WTC11 (cell line): ENCODE results near the gene TAF3. TPM values are rescaled to one million over a fixed set of nuclear protein-coding genes. Genes with fewer than 3 reads are reported as not detected.

Experiments used
- ATAC-seq: fragments of 200-7000 bp; cut with Tn5 transposase; 2 replicates; pipeline ENCODE4 v1.10.0; 2021; ENCODE audit warnings: mild to moderate bottlenecking, moderate library complexity
- CTCF ChIA-PET: fragments of 300-600 bp; sonication (Branson Sonifier 250); formaldehyde crosslinking; loops from one replicate; lab custom pipeline; 2021; ENCODE audit warnings: antibody characterized with exemption; lab: Charles Lee
- POLR2A ChIA-PET: fragments of 350-600 bp; sonication (Branson Sonifier 250); formaldehyde crosslinking; loops from one replicate; lab custom pipeline; 2021; ENCODE audit warnings: antibody characterized with exemption; lab: Charles Lee
- DNase-seq: peaks from one replicate; pipeline ENCODE4 v3.0.0; 2021; ENCODE audit warnings: low spot score
- H3K27ac Mint-ChIP-seq: 2 replicates; pipeline ENCODE4 v1.8.0; 2021; ENCODE audit warnings: mixed read lengths
- H3K27me3 Mint-ChIP-seq: 2 replicates; pipeline ENCODE4 v1.8.0; 2021; ENCODE audit warnings: low read depth, mild to moderate bottlenecking, moderate library complexity, mixed read lengths
- H3K36me3 Mint-ChIP-seq: 2 replicates; pipeline ENCODE4 v1.8.0; 2021; ENCODE audit warnings: mixed read lengths
- H3K4me1 Mint-ChIP-seq: 2 replicates; pipeline ENCODE4 v1.8.0; 2022; ENCODE audit warnings: mixed read lengths
- H3K4me3 Mint-ChIP-seq: 2 replicates; pipeline ENCODE4 v1.8.0; 2021; ENCODE audit warnings: mild to moderate bottlenecking, moderate library complexity, mixed read lengths
- H3K9me3 Mint-ChIP-seq: 2 replicates; pipeline ENCODE4 v1.8.0; 2021; ENCODE audit warnings: mixed read lengths
- EMX1 ChIP-seq: fragments of 250-450 bp; sonication (Bioruptor Pico); IDR thresholded peaks from 2 replicates; pipeline ENCODE4 v1.8.0; 2021; ENCODE audit warnings: mild to moderate bottlenecking
- ERG ChIP-seq: fragments of 250-450 bp; sonication (Bioruptor Pico); IDR thresholded peaks from 2 replicates; pipeline ENCODE4 v1.8.0; 2021; ENCODE audit warnings: mild to moderate bottlenecking
- ESRRA ChIP-seq: sonication (generic); formaldehyde crosslinking; IDR thresholded peaks from 2 replicates; pipeline ENCODE4 v1.8.1; 2022; ENCODE audit warnings: mild to moderate bottlenecking, missing genetic modification reagents, borderline replicate concordance
- ETV6 ChIP-seq: sonication (generic); formaldehyde crosslinking; IDR thresholded peaks from 2 replicates; pipeline ENCODE4 v1.8.1; 2022; ENCODE audit warnings: mild to moderate bottlenecking, missing genetic modification reagents
- FOXJ3 ChIP-seq: sonication (generic); formaldehyde crosslinking; IDR thresholded peaks from 2 replicates; pipeline ENCODE4 v1.9.0; 2021; ENCODE audit warnings: missing genetic modification reagents, mild to moderate bottlenecking, borderline replicate concordance
- FOXP4 ChIP-seq: sonication (generic); formaldehyde crosslinking; IDR thresholded peaks from 2 replicates; pipeline ENCODE4 v1.8.0; 2022; ENCODE audit warnings: mild to moderate bottlenecking, missing genetic modification reagents
- GRHL2 ChIP-seq: fragments of 250-450 bp; sonication (Bioruptor Pico); IDR thresholded peaks from 2 replicates; pipeline ENCODE4 v1.8.0; 2022; ENCODE audit warnings: mild to moderate bottlenecking, moderate library complexity; ENCODE audit not compliant: insufficient replicate concordance, severe bottlenecking
- HMGXB4 ChIP-seq: sonication (generic); formaldehyde crosslinking; IDR thresholded peaks from 2 replicates; pipeline ENCODE4 v1.8.1; 2023; ENCODE audit warnings: mild to moderate bottlenecking, moderate library complexity, missing genetic modification reagents
- NR2C2 ChIP-seq: sonication (generic); formaldehyde crosslinking; IDR thresholded peaks from 2 replicates; pipeline ENCODE4 v1.8.0; 2022; ENCODE audit warnings: mild to moderate bottlenecking, missing genetic modification reagents
- PRRX2 ChIP-seq: fragments of 250-450 bp; sonication (Bioruptor Pico); IDR thresholded peaks from 2 replicates; pipeline ENCODE4 v1.8.0; 2021; ENCODE audit warnings: mild to moderate bottlenecking
- SP1 ChIP-seq: sonication (generic); formaldehyde crosslinking; conservative IDR thresholded peaks from 2 replicates; pipeline ENCODE4 v1.8.1; 2022; ENCODE audit warnings: missing genetic modification reagents
- TCF7 ChIP-seq: sonication (generic); formaldehyde crosslinking; IDR thresholded peaks from 2 replicates; pipeline ENCODE4 v1.8.0; 2022; ENCODE audit warnings: mild to moderate bottlenecking, low read depth, missing genetic modification reagents, moderate library complexity
- TEAD4 ChIP-seq: sonication (generic); formaldehyde crosslinking; IDR thresholded peaks from 2 replicates; pipeline ENCODE4 v1.8.0; 2022; ENCODE audit warnings: mild to moderate bottlenecking, missing genetic modification reagents
- TP53 ChIP-seq: sonication (generic); formaldehyde crosslinking; IDR thresholded peaks from 2 replicates; pipeline ENCODE4 v1.8.1; 2023; ENCODE audit warnings: mild to moderate bottlenecking, missing genetic modification reagents
- ZNF671 ChIP-seq: fragments of 250-450 bp; sonication (Bioruptor Pico); IDR thresholded peaks from 2 replicates; pipeline ENCODE4 v1.8.0; 2021; ENCODE audit warnings: mild to moderate bottlenecking
- total RNA-seq: library from RNA; stranded (reverse); gene quantifications from 3 replicates; pipeline ENCODE4 v1.2.3, GENCODE V29; 2021
- TF ChIP-seq, protein P1 (sequence below): sonication (generic); formaldehyde crosslinking; IDR thresholded peaks from 2 replicates; pipeline ENCODE4 v1.8.1; 2022; ENCODE audit warnings: mild to moderate bottlenecking, missing genetic modification reagents, moderate library complexity, borderline replicate concordance
- TF ChIP-seq, protein P2 (sequence below): sonication (generic); formaldehyde crosslinking; IDR thresholded peaks from 2 replicates; pipeline ENCODE4 v1.8.1; 2022; ENCODE audit warnings: missing genetic modification reagents, borderline replicate concordance
- TF ChIP-seq, protein P3 (sequence below): sonication (generic); formaldehyde crosslinking; IDR thresholded peaks from 2 replicates; pipeline ENCODE4 v1.8.0; 2023; ENCODE audit warnings: mild to moderate bottlenecking, missing genetic modification reagents

TAF3 gene
- total RNA-seq, 1 experiment from 2014 or later: 8.9 TPM

DNA sequence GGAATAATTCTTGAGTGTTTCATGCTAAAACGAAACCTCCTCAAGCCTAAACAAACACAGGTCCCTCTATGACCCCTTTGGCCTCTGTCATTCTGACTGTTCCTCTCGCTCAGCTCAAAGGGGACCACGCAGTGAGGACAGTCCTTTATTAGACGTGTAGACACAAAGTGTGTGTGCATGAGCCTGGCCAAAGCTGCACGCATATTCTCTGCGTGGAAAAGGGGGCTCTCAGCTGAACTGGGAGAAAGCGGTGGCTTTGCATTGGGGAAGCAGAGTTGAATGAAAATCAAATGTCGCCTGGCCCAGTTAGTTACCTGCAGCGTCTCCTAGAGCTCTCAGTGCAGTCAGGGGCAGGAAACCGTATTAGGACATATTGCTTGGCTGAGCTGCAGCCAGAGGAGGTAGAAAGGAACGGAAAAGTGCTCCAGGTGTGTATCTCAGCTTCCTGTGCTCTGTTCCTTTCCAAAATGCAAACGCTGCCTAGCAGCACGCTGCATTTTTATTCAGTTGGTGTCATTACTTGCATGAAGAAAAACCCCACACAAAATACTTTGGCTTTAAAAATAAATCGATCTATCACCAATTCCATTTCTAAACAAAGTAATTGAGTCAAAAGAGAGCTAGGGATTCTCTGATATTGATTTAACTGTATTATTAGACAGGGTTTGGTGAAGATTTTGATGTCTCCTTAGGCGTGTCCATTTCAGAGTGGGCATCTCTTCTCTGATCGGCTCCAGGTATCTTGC lies 241.1 kb downstream of the TAF3 start:
- ChIA-PET POLR2A (interaction anchor here (1.0 kb wide), 1 partner anchor 10 kb away, joined by 3 read pairs; no protein-coding TSS in a partner anchor), CTCF (interaction anchor here (1.1 to 1.7 kb wide), 4 partner anchors 12 to 461 kb away, joined by 3 to 5 read pairs (median 4); no protein-coding TSS in a partner anchor)
- ATAC-seq (no peak), DNase-seq (no peak)
- Mint-ChIP-seq H3K27ac (no peak overlapping the region), H3K27me3 (peaks cover 99% of the 10 kb centered on the region), H3K9me3 (no peaks in the 10 kb centered on the region), H3K4me3 (peak overlapping the region; percentile 60), H3K36me3 (no peaks in the 10 kb centered on the region), H3K4me1 (peaks cover 81% of the 10 kb centered on the region)
- TF ChIP-seq TEAD4 (CRISPR knock-in tag): no peak
- no peak for TF ChIP-seq TCF7
- TF ChIP-seq, protein P1, sequence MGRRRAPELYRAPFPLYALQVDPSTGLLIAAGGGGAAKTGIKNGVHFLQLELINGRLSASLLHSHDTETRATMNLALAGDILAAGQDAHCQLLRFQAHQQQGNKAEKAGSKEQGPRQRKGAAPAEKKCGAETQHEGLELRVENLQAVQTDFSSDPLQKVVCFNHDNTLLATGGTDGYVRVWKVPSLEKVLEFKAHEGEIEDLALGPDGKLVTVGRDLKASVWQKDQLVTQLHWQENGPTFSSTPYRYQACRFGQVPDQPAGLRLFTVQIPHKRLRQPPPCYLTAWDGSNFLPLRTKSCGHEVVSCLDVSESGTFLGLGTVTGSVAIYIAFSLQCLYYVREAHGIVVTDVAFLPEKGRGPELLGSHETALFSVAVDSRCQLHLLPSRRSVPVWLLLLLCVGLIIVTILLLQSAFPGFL (CRISPR knock-in tag): no peak
- TF ChIP-seq TP53: no peak

GRCh38 chr10:8060010-8060703 lies 241.9 kb downstream of the TAF3 start:
- no peak overlapping the region for H3K27ac Mint-ChIP-seq
- H3K4me3 Mint-ChIP-seq: peak overlapping the region; percentile 60
- peaks cover 99% of the 10 kb centered on the region for H3K27me3 Mint-ChIP-seq
- ATAC-seq (no peak), DNase-seq (no peak)
- peaks cover 87% of the 10 kb centered on the region for H3K4me1 Mint-ChIP-seq
- no peaks in the 10 kb centered on the region for H3K36me3 Mint-ChIP-seq
- ChIA-PET CTCF (interaction anchor here (0.8 to 1.7 kb wide), 4 partner anchors 10 to 326 kb away, joined by 3 to 5 read pairs (median 4); no protein-coding TSS in a partner anchor), POLR2A (interaction anchor here (1.0 to 1.6 kb wide), 2 partner anchors 10 to 15 kb away, joined by 3 to 5 read pairs; no protein-coding TSS in a partner anchor)
- H3K9me3 Mint-ChIP-seq: no peaks in the 10 kb centered on the region
- TF ChIP-seq HMGXB4 (CRISPR knock-in tag) (no peak), SP1 (no peak), EMX1 (CRISPR knock-in tag) (no peak)
- TF ChIP-seq, protein P2, sequence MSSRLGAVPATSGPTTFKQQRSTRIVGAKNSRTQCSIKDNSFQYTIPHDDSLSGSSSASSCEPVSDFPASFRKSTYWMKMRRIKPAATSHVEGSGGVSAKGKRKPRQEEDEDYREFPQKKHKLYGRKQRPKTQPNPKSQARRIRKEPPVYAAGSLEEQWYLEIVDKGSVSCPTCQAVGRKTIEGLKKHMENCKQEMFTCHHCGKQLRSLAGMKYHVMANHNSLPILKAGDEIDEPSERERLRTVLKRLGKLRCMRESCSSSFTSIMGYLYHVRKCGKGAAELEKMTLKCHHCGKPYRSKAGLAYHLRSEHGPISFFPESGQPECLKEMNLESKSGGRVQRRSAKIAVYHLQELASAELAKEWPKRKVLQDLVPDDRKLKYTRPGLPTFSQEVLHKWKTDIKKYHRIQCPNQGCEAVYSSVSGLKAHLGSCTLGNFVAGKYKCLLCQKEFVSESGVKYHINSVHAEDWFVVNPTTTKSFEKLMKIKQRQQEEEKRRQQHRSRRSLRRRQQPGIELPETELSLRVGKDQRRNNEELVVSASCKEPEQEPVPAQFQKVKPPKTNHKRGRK (CRISPR knock-in tag): no peak

DNA sequence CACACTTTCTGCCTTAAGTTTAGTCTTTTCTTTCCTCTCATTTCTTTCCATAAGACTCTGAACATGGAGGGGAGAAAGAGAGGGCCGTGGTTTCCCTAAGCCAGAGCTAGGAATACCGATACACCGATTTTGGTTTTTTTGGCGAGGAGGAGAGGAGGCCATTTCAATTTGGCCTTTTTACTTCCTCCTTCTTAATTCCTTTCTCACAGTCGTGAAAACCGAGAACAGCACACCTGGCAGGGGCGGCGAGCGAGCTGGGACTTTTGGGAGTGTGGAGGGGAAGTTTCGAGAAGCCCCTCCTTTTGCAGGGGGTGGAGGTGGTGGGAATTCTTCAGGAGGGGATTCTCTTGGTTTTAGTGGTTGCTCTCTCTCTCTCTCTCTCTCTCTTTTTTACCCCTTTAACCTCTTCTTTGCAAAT lies 242.4 kb downstream of the TAF3 start:
- DNase-seq (no peak), ATAC-seq (no peak)
- TF ChIP-seq PRRX2 (CRISPR knock-in tag) (no peak), ESRRA (CRISPR knock-in tag) (no peak), GRHL2 (CRISPR knock-in tag) (no peak), NR2C2 (CRISPR knock-in tag) (no peak), ERG (CRISPR knock-in tag) (no peak), ZNF671 (CRISPR knock-in tag) (no peak), FOXP4 (CRISPR knock-in tag) (no peak), FOXJ3 (CRISPR knock-in tag) (no peak), ETV6 (CRISPR knock-in tag) (no peak)
- TF ChIP-seq, protein P3, sequence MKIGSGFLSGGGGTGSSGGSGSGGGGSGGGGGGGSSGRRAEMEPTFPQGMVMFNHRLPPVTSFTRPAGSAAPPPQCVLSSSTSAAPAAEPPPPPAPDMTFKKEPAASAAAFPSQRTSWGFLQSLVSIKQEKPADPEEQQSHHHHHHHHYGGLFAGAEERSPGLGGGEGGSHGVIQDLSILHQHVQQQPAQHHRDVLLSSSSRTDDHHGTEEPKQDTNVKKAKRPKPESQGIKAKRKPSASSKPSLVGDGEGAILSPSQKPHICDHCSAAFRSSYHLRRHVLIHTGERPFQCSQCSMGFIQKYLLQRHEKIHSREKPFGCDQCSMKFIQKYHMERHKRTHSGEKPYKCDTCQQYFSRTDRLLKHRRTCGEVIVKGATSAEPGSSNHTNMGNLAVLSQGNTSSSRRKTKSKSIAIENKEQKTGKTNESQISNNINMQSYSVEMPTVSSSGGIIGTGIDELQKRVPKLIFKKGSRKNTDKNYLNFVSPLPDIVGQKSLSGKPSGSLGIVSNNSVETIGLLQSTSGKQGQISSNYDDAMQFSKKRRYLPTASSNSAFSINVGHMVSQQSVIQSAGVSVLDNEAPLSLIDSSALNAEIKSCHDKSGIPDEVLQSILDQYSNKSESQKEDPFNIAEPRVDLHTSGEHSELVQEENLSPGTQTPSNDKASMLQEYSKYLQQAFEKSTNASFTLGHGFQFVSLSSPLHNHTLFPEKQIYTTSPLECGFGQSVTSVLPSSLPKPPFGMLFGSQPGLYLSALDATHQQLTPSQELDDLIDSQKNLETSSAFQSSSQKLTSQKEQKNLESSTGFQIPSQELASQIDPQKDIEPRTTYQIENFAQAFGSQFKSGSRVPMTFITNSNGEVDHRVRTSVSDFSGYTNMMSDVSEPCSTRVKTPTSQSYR (CRISPR knock-in tag): no peak
- no peaks in the 10 kb centered on the region for H3K36me3 Mint-ChIP-seq
- H3K4me1 Mint-ChIP-seq: peaks cover 91% of the 10 kb centered on the region
- no peaks in the 10 kb centered on the region for H3K9me3 Mint-ChIP-seq
- H3K4me3 Mint-ChIP-seq: peak overlapping the region; percentile 60
- H3K27me3 Mint-ChIP-seq: peaks cover 99% of the 10 kb centered on the region
- POLR2A ChIA-PET: interaction anchor here (0.9 to 1.6 kb wide), 2 partner anchors 11 to 15 kb away, joined by 5 to 6 read pairs; no protein-coding TSS in a partner anchor
- no peak overlapping the region for H3K27ac Mint-ChIP-seq
- CTCF ChIA-PET: interaction anchor here (0.8 to 1.7 kb wide), 3 partner anchors 11 to 27 kb away, joined by 3 to 5 read pairs (median 4); no protein-coding TSS in a partner anchor
